ENCODE results near the gene SYDE2. TPM values are rescaled to one million over a fixed set of nuclear protein-coding genes. Genes with fewer than 3 reads are reported as not detected.
"Not testable (repeated sequence)": the region's sequence is repeated elsewhere in the genome, so short reads cannot be mapped to it uniquely, and the experiment has no call there.

Gene SYDE2
- total RNA-seq, 1 donor from 2014 or later = 5.9 TPM

DNA sequence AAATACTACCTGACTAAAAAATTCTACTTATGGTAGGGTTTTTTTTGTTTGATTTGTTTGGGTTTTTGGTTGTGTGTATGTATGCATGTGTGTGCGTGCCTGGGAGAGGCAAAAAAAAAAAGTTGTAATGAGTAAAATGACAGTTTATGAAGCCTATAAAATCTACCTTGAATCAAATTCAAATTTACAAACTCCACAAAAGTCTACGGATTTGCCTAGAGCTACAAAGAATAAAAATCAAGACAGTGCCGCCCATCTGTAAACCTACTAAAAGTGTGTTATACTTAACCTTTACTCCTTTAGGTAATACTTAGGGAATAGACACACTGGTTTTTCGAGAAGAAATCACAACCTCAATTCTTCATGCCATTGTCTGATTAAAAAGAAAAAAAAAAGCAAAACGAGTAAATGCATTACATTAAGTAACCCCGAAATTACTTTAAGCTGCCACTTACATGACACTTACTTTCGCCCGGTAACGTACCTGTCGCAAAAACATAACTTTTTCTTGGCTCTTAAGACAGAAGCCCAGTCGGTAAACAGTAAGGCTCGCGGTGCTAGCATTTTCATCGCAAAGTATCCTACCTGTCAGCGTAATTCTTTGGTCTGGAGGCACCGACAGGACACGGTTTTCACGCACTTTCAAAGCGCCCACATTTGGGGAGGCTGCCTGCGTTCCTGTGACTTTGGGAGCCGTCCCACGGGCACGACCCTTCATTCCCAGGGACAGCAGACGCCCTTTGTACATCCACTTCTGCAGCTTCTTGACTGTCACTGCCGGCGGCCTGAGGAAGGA, 951 bp downstream of the SYDE2 start:
- no peak for DNase-seq (ENCODE audit: low read depth, low spot score)
- Mint-ChIP-seq H3K9me3 (no peaks in the 10 kb centered on the region), H3K27me3 (ENCODE audit: low read depth) (peaks cover 30% of the 10 kb centered on the region), H3K4me1 (peaks cover 35% of the 10 kb centered on the region), H3K4me3 (peak overlapping the region; percentile 95), H3K36me3 (ENCODE audit: low read depth) (no peaks in the 10 kb centered on the region), H3K27ac (ENCODE audit: unreplicated experiment) (no peak overlapping the region)
- TF ChIP-seq, protein P1, sequence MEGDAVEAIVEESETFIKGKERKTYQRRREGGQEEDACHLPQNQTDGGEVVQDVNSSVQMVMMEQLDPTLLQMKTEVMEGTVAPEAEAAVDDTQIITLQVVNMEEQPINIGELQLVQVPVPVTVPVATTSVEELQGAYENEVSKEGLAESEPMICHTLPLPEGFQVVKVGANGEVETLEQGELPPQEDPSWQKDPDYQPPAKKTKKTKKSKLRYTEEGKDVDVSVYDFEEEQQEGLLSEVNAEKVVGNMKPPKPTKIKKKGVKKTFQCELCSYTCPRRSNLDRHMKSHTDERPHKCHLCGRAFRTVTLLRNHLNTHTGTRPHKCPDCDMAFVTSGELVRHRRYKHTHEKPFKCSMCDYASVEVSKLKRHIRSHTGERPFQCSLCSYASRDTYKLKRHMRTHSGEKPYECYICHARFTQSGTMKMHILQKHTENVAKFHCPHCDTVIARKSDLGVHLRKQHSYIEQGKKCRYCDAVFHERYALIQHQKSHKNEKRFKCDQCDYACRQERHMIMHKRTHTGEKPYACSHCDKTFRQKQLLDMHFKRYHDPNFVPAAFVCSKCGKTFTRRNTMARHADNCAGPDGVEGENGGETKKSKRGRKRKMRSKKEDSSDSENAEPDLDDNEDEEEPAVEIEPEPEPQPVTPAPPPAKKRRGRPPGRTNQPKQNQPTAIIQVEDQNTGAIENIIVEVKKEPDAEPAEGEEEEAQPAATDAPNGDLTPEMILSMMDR (conservative IDR thresholded peaks at IDR 0.05) = no peak

- DNase-seq (ENCODE audit: low read depth, low spot score) = no peak
- no peaks in the 10 kb centered on the region for H3K36me3 Mint-ChIP-seq (ENCODE audit: low read depth)
- TF ChIP-seq, protein P1 (conservative IDR thresholded peaks at IDR 0.05) = no peak
- peaks cover 26% of the 10 kb centered on the region for H3K27me3 Mint-ChIP-seq (ENCODE audit: low read depth)
- no peaks in the 10 kb centered on the region for H3K9me3 Mint-ChIP-seq
- peak overlapping the region; percentile 95 for H3K4me3 Mint-ChIP-seq
- H3K27ac Mint-ChIP-seq (ENCODE audit: unreplicated experiment) = no peak overlapping the region
- peaks cover 35% of the 10 kb centered on the region for H3K4me1 Mint-ChIP-seq
These were observed 2.0 kb downstream of the SYDE2 start for GRCh38 chr1:85198864-85199263.

- Mint-ChIP-seq H3K36me3 (ENCODE audit: low read depth) (no peaks in the 10 kb centered on the region), H3K4me3 (no peak overlapping the region), H3K9me3 (no peaks in the 10 kb centered on the region), H3K27me3 (ENCODE audit: low read depth) (peaks cover 10% of the 10 kb centered on the region), H3K27ac (ENCODE audit: unreplicated experiment) (no peak overlapping the region), H3K4me1 (peaks cover 29% of the 10 kb centered on the region)
- TF ChIP-seq, protein P1 (conservative IDR thresholded peaks at IDR 0.05) = no peak
- DNase-seq (ENCODE audit: low read depth, low spot score) = no peak
These were observed 4.5 kb downstream of the SYDE2 start for GRCh38 chr1:85196358-85196757.

DNA sequence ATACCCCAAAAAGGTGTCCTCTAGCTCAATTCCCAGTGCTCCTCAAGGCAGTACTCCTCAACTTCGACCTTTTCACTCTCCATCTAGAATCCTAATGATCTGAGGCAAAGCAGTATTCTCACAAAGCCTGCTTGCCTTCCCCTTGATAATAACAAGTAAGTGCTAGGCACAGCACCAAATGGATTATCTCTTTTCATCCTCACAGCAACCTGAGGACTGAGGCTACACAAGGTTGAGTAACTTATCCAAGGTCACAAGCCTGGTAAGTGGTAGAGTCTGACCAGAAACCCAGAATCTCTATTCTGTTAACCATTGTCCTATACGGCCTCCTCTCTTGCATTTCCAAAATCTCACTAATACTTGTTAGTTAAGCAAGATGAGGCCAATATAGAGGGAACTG, 5.1 kb downstream of the SYDE2 start:
- Mint-ChIP-seq H3K27me3 (ENCODE audit: low read depth) (peaks cover 10% of the 10 kb centered on the region), H3K27ac (ENCODE audit: unreplicated experiment) (no peak overlapping the region), H3K36me3 (ENCODE audit: low read depth) (no peaks in the 10 kb centered on the region), H3K9me3 (no peaks in the 10 kb centered on the region), H3K4me1 (peaks cover 29% of the 10 kb centered on the region), H3K4me3 (no peak overlapping the region)
- TF ChIP-seq, protein P1 (conservative IDR thresholded peaks at IDR 0.05) = no peak
- no peak for DNase-seq (ENCODE audit: low read depth, low spot score)

GRCh38 chr1:85192129-85192528, 8.7 kb downstream of the SYDE2 start:
- H3K36me3 Mint-ChIP-seq (ENCODE audit: low read depth) = not testable (repeated sequence)

DNA sequence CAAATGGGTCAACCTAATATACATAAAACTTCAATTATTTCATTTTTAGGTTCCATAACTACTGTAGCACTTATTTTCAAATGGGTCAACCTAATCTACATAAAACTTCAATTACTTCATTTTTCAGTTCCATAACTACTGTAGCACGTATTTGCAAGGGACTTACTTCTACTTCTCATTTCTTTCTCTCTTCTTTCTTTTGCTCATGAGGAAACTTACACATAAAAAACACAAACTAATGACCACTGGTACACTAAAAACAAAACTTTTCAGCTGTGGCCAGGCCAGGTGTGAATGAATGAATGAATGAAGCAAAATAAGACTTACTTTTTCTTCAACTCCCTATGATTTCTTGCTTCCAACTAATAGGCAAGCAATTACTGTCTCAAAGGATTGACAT, 11.7 kb downstream of the SYDE2 start:
- TF ChIP-seq, protein P1 (conservative IDR thresholded peaks at IDR 0.05) = no peak
- Mint-ChIP-seq H3K27ac (ENCODE audit: unreplicated experiment) (no peak overlapping the region), H3K36me3 (ENCODE audit: low read depth) (peaks cover 15% of the 10 kb centered on the region), H3K27me3 (ENCODE audit: low read depth) (no peaks in the 10 kb centered on the region), H3K9me3 (no peaks in the 10 kb centered on the region), H3K4me3 (no peak overlapping the region), H3K4me1 (no peaks in the 10 kb centered on the region)
- no peak for DNase-seq (ENCODE audit: low read depth, low spot score)

More at GRCh38 chr1:85192129-85192528, 8.7 kb downstream of the SYDE2 start:
- not testable (repeated sequence) for H3K4me1 Mint-ChIP-seq; H3K27ac Mint-ChIP-seq (ENCODE audit: unreplicated experiment); H3K4me3 Mint-ChIP-seq; H3K27me3 Mint-ChIP-seq (ENCODE audit: low read depth); DNase-seq (ENCODE audit: low read depth, low spot score); H3K9me3 Mint-ChIP-seq

All from neural crest cell (in vitro differentiated cells).